Keratinocyte (primary cell): Measurements from ENCODE around the gene FCGR2B. TPM values are rescaled to one million over a fixed set of nuclear protein-coding genes. Genes with fewer than 3 reads are reported as not detected.
"Not testable (repeated sequence)": the region's sequence is repeated elsewhere in the genome, so short reads cannot be mapped to it uniquely, and the experiment has no call there.

Experiments used
- DNase-seq: peaks from one replicate; pipeline ENCODE4 v3.0.0-alpha.2; 2011; ENCODE audit warnings: low read depth, missing footprints, low spot score
- FAIRE-seq: peaks from 2 replicates; lab custom pipeline; 2011; peaks lifted over from hg19 to GRCh38; lab: Jason Lieb, UNC
- H2AFZ ChIP-seq: 2 replicates; pipeline ENCODE4 v1.6.0; 2012; ENCODE audit warnings: low read length, control low read depth, inconsistent platforms; ENCODE audit not compliant: control insufficient read depth
- H3K27ac ChIP-seq: 2 replicates; pipeline ENCODE4 v1.5.1; 2011; ENCODE audit warnings: low read length; ENCODE audit not compliant: control insufficient read depth, insufficient read depth
- H3K27me3 ChIP-seq: 3 replicates; pipeline ENCODE4 v1.6.0; 2011; ENCODE audit warnings: low read length; ENCODE audit not compliant: control insufficient read depth, insufficient read depth; ENCODE audit errors: extremely low read depth
- H3K36me3 ChIP-seq, 2 experiments: 2 replicates in 1 of 2; 3 replicates in 1 of 2; pipeline ENCODE4 v1.5.1; 2011; ENCODE audit warnings: low read length in 2 of 2, mild to moderate bottlenecking in 1 of 2; ENCODE audit not compliant: control insufficient read depth in 2 of 2, insufficient read depth in 2 of 2; ENCODE audit errors: extremely low read depth in 1 of 2
- H3K4me1 ChIP-seq: 3 replicates; pipeline ENCODE4 v1.5.1; 2011; ENCODE audit warnings: low read length; ENCODE audit not compliant: control insufficient read depth, insufficient read depth; ENCODE audit errors: extremely low read depth
- H3K4me2 ChIP-seq: 3 replicates; pipeline ENCODE4 v1.6.0; 2011; ENCODE audit warnings: low read depth, low read length; ENCODE audit not compliant: control insufficient read depth, insufficient read depth; ENCODE audit errors: extremely low read depth
- H3K4me3 ChIP-seq, 3 experiments: fragments of 200-600 bp in 1 of 3; sonication (generic) in 1 of 3; 2 replicates in 2 of 3; 3 replicates in 1 of 3; pipeline ENCODE4 v1.5.1; 2011 to 2016; ENCODE audit warnings: low read length in 3 of 3, mild to moderate bottlenecking in 3 of 3, control low read depth in 2 of 3, inconsistent platforms in 1 of 3, low read depth in 1 of 3, mixed read lengths in 1 of 3, mixed run types in 1 of 3, moderate library complexity in 1 of 3; ENCODE audit not compliant: control insufficient read depth in 2 of 3, insufficient read depth in 2 of 3; ENCODE audit errors: extremely low read depth in 1 of 3
- H3K79me2 ChIP-seq: 2 replicates; pipeline ENCODE4 v1.6.0; 2012; ENCODE audit warnings: low read length; ENCODE audit not compliant: control insufficient read depth, insufficient read depth
- H3K9ac ChIP-seq: 3 replicates; pipeline ENCODE4 v1.6.0; 2011; ENCODE audit warnings: low read length; ENCODE audit not compliant: control insufficient read depth, insufficient read depth; ENCODE audit errors: extremely low read depth
- H3K9me1 ChIP-seq: 3 replicates; pipeline ENCODE4 v1.6.0; 2011; ENCODE audit warnings: low read length; ENCODE audit not compliant: control insufficient read depth, insufficient read depth; ENCODE audit errors: extremely low read depth
- H3K9me3 ChIP-seq: 2 replicates; pipeline ENCODE4 v1.5.1; 2012; ENCODE audit warnings: low read depth, low read length; ENCODE audit not compliant: control insufficient read depth
- H4K20me1 ChIP-seq: 3 replicates; pipeline ENCODE4 v1.6.0; 2011; ENCODE audit warnings: low read length; ENCODE audit not compliant: control insufficient read depth, insufficient read depth; ENCODE audit errors: extremely low read depth
- CTCF ChIP-seq, 3 experiments: IDR thresholded peaks in 1 of 3; conservative IDR thresholded peaks in 1 of 3; optimal IDR thresholded peaks in 1 of 3; 2 replicates in 2 of 3; 3 replicates in 1 of 3; pipeline versions ENCODE3 to v1.5.1; 2011; ENCODE audit warnings: low read length in 3 of 3, mild to moderate bottlenecking in 3 of 3, moderate library complexity in 2 of 3, control low read depth in 1 of 3, inconsistent platforms in 1 of 3; ENCODE audit not compliant: insufficient read depth in 2 of 3; ENCODE audit errors: extremely low read depth in 1 of 3
- EZH2 ChIP-seq: IDR thresholded peaks from one replicate; pipeline ENCODE4 v1.6.1; 2012; ENCODE audit warnings: inconsistent platforms, mild to moderate bottlenecking, low read length, moderate library complexity
- dilution Hi-C: fragments of 300-500 bp; cut with MboI; formaldehyde crosslinking; loops from one replicate; pipeline ENCODE4 v1.7.0; 2020; ENCODE audit warnings: low sequenced_read_pairs; ENCODE audit not compliant: extremely low pct_ligation_motif_present
- polyA plus RNA-seq, 5 experiments: library from polyadenylated mRNA; depleted of rRNA in 3 of 5; stranded (reverse) in 3 of 5; stranded (forward) in 1 of 5; unstranded in 1 of 5; fragments of >200 nt; gene quantifications; 1 replicate in 1 of 5; 2 replicates in 3 of 5; 3 replicates in 1 of 5; pipeline versions ENCODE4 v1.2.1 to v1.2.3, GENCODE V29; 2011 to 2012; ENCODE audit warnings: missing spikeins in 2 of 5, low read depth in 1 of 5, low replicate concordance in 1 of 5

The FCGR2B gene
- polyA plus RNA-seq, 1 donor (not counting 4 experiments of a cell fraction or from before 2014, with no cell fraction given): not detected

GRCh38 chr1:161722406-161722805, 59.5 kb downstream of the FCGR2B start:
- TF ChIP-seq CTCF (optimal IDR thresholded peaks at IDR 0.05 in 1 of 3, IDR thresholded peaks at IDR 0.05 in 1 of 3, conservative IDR thresholded peaks at IDR 0.05 in 1 of 3; ENCODE audit: extremely low read depth in 1 of 3, insufficient read depth in 2 of 3, low read length in 3 of 3): no peak
- no peak for TF ChIP-seq EZH2
- peaks cover 21% of the 10 kb centered on the region for H3K4me1 ChIP-seq
- no peaks in the 10 kb centered on the region for H3K36me3 ChIP-seq
- DNase-seq (no peak), FAIRE-seq (no peak)
- H3K9me1 ChIP-seq: no peaks in the 10 kb centered on the region
- H4K20me1 ChIP-seq: no peaks in the 10 kb centered on the region
- no peaks in the 10 kb centered on the region for H3K79me2 ChIP-seq
- no peak overlapping the region for H3K4me3 ChIP-seq
- H3K4me2 ChIP-seq: no peak overlapping the region
- H2AFZ ChIP-seq: no peak overlapping the region
- dilution Hi-C loops: no loop called here
- no peak overlapping the region for H3K27ac ChIP-seq
- H3K9ac ChIP-seq: no peak overlapping the region
- H3K27me3 ChIP-seq: no peaks in the 10 kb centered on the region
- no peaks in the 10 kb centered on the region for H3K9me3 ChIP-seq

GRCh38 chr1:161723459-161724141, 60.7 kb downstream of the FCGR2B start:
- FAIRE-seq (no peak), DNase-seq (no peak)
- TF ChIP-seq EZH2 (no peak), CTCF (optimal IDR thresholded peaks at IDR 0.05 in 1 of 3, IDR thresholded peaks at IDR 0.05 in 1 of 3, conservative IDR thresholded peaks at IDR 0.05 in 1 of 3; ENCODE audit: extremely low read depth in 1 of 3, insufficient read depth in 2 of 3, low read length in 3 of 3) (no peak)
- H3K4me2 ChIP-seq: no peak overlapping the region
- H3K9ac ChIP-seq: no peak overlapping the region
- H3K4me1 ChIP-seq: peaks cover 22% of the 10 kb centered on the region
- no peaks in the 10 kb centered on the region for H3K36me3 ChIP-seq
- no peak overlapping the region for H2AFZ ChIP-seq
- H3K27ac ChIP-seq: no peak overlapping the region
- dilution Hi-C loops: no loop called here
- H3K27me3 ChIP-seq: no peaks in the 10 kb centered on the region
- H3K9me3 ChIP-seq: no peaks in the 10 kb centered on the region
- no peaks in the 10 kb centered on the region for H4K20me1 ChIP-seq
- H3K4me3 ChIP-seq: no peak overlapping the region
- H3K9me1 ChIP-seq: no peaks in the 10 kb centered on the region
- no peaks in the 10 kb centered on the region for H3K79me2 ChIP-seq

- H3K9me3 ChIP-seq, DNase-seq, H4K20me1 ChIP-seq, H3K27me3 ChIP-seq, H3K79me2 ChIP-seq, H3K9me1 ChIP-seq, H3K36me3 ChIP-seq, dilution Hi-C loops, H3K27ac ChIP-seq, FAIRE-seq: not testable (repeated sequence)
- Histone ChIP-seq H3K9ac (peak overlapping the region; percentile 87), H2AFZ (peak overlapping the region; percentile 45), H3K4me3 (peak overlapping the region; percentile 58 to 80 (median 73)), H3K4me1 (peaks cover 38% of the 10 kb centered on the region), H3K4me2 (peak overlapping the region; percentile 88)
Observed at GRCh38 chr1:161725258-161725907, 62.4 kb downstream of the FCGR2B start.
